Activated gamma-delta T cell treated with anti-CD3 and anti-CD28 coated beads, Interleukin-2, amount 50 U/mL, for 16 hours (primary cell): ENCODE measurements around the gene OGT.
A peak's percentile ranks its signal among the peaks of the same experiment; 100 is the strongest.
"Not testable (repeated sequence)": the region's sequence is repeated elsewhere in the genome, so short reads cannot be mapped to it uniquely, and the experiment has no call there.

Experiments used
- DNase-seq: peaks from one replicate; pipeline ENCODE4 v3.0.0-alpha.2; 2020; ENCODE audit warnings: low read depth

Gene OGT

DNA sequence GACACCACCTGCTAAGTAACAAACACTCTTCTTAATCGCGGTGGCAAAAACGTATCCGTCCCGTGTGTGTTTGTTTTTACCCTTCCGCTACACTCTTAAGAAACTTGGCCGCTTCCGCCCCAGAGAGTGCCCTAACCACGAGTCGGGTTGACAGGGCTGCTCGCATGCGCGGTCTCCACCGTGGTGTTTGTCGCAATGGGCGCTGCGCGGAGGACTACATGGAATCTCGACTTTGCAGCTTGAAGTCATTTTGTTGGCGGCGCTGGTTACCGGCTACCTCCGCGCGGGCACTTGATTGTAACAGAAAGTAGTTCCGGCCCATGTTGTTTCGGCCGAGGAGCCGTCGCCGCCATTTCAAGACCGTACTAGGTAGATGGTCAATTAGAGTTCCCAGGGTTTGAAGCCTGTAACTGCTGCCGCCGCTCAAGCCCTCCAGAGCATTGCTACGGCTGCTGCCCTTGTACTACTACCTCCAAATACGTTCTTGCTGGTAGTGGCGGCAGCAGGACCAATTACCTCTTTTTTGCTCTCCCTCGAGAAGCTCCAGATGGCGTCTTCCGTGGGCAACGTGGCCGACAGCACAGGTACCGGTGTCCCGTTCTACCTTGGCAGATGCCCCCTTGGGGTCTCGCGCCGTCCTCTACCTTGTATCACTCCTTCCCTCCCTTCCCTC is at the start of gene OGT:
OGT (plus strand) TSS at position 352 of the 673 bp plus-strand sequence; CDS start at position 548, 196 bp downstream.
- DNase-seq: peak; percentile 86

DNA sequence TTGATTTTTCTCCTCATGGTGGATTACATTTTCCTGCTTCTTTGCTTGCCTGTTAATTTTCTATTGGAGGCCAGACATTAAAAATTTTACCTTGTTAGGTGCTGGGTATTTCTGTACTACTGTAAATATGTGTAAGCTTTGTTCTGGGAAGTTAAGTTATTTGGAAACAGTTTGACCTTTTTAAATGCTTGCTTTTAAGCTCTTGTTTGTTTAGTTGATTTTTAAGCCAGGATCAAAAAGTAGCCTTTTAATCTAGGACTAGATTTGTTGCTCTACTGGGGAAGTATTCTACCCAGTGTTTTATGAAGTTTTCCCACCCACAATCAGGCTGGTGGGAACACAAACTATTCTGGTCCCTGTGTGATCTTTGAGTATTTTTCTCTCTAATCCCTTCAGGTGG is 45.1 kb upstream of the OGT start:
- DNase-seq: no peak

DNA sequence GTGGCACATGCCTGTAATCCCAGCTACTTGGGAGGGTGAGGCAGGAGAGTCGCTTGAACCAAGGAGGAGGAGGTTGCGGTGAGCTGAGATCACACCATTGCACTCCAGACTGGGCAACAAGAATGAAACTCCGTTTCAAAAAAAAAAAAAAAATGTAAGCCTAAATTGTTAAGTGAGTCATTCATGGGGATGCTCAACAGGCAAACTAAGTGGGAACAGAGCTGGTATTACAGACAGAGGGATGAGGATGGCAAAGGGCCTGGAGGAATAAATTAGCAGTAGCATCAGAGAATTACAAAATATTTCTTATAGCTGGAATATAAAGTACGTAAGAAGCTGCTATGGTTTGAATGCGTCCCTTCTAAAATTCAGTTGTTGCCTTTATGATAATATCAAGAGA is 43.4 kb upstream of the OGT start:
- DNase-seq: no peak

DNA sequence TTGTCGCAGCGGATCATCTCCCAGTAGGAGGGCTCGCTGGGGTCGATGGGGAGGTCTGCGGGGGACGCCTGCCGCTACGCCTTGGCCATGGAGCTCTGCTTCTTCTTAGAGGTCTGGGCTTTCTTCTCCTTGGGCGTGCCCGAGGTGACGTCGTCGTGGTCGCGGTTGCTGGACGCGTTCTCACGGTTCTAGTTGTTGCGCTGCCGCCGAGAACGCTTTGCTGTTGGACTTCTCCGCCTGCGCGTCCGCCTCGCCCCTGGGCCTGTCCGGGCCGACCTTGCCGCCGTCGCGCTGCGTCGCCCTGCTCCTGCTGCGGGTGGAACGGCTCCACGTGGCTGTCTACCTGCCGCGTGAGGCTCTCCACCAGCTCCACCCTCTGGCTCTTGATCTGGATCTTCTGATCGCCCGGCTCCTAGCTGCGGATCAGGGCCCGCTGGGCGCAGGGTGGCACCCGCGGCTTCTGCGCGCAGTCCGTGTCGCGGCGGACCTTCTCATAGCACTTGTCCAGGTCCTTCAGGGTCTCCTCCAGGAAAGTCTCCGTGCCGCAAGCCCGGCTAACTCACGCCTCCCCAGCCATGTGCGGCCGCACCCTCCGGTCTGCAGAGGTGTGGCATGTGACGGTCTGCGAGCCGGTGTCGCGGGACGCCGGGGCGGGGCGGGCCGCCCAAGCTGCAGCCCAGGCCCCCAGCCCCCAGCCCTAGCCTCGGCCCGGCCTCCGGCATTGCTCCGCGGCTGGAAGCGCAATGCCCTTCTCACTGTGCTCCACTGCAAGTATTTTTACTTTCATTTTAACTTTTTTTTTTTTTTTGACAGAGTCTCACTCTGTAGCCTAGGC is 40.5 kb upstream of the OGT start:
- peak; percentile 10 for DNase-seq

DNA sequence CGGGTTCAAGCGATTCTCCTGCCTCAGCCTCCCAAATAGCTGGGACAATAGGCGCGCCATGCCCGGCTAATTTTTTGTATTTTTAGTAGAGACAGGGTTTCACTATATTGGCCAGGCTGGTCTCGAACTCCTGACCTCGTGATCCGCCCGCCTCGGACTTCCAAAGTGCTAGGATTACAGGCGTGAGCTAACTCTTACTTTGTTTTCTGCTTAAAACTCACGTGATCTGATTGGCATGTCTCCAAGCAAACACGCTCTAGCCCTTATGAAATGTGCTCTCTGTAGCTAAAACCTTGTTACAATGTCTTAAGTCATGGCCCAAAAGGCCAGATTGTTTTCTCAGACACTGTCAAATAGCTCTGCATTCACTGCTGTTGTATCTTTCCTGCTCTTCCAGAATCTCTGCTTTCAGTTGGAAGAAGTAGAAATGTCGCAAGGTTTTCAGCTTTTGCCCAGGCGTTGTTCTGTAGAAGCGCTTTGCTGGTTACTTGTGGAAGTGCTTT is 39.7 kb upstream of the OGT start:
- no peak for DNase-seq

DNA sequence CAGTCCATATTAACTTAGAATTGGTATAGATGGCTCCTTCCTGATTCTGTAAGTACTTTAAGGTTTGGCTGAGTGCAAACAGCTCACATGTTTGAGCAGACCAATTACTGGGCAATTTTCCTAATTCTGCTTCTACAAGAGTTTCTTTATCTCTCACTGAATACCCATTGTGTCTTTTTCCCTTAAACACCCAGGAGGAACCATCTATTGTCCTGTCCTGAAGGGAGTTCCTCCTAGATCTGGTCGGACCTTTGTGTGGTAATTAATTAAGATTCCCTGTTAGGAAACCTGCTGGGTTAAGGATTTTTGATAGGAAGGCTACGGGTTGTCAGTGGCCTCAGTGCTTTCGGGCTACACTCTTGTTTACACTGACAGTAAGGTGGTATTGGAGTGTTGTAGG is 36.9 kb upstream of the OGT start:
- not testable (repeated sequence) for DNase-seq

DNA sequence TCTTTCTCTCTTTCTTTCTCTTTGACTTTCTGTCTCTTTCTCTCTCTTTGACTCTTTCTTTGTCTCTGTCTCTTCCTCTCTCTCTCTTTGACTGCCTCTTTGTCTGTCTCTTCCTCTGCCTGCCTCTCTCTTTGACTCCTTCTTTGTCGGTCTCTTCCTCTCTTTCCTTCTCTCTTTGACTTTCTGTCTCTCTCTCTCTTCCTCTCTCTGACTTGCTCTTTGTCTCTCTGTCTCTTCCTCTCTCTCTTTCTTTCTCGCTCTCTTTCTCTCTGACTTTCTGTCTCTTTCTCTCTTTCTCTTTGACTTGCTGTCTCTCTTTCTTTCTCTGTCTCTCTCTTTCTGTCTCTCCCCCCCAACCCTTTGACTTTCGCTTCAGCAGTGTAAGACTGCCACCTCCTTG is 36.4 kb upstream of the OGT start:
- DNase-seq: no peak

DNA sequence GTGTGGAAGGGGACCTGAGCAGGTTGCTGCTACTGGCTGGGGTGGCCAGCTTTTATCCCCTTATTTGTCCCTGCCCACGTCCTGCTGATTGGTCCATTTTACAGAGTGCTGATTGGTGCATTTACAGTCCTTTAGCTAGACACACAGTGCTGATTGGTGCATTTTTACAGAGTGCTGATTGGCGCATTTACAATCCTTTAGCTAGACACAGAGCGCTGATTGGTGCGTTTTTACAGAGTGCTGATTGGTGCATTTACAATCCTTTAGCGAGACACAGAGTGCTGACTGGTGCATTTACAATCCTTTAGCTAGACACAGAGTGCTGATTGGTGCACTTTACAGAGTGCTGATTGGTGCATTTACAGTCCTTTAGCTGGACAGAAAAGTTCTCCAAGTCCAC is 30.8 kb upstream of the OGT start:
- DNase-seq: not testable (repeated sequence)

DNA sequence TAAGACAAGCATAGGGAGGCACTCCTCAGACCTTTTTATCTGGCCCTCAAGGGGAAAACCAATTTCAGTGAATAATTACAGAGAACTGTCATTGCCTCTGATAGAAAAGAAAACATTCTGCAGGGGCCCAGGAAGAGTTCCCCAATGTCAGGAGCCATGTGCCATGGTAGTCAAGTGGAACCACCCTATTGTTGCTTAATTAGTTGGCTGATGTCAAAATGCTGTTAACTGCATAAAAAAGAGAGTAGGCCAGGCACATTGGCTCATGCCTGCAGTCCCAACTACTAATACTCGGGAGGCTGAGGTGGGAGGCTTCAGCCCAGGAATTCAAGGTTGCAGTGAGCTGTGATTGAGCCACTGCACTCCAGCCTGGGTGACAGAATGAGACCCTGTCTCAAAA is 28.6 kb upstream of the OGT start:
- DNase-seq: no peak

DNA sequence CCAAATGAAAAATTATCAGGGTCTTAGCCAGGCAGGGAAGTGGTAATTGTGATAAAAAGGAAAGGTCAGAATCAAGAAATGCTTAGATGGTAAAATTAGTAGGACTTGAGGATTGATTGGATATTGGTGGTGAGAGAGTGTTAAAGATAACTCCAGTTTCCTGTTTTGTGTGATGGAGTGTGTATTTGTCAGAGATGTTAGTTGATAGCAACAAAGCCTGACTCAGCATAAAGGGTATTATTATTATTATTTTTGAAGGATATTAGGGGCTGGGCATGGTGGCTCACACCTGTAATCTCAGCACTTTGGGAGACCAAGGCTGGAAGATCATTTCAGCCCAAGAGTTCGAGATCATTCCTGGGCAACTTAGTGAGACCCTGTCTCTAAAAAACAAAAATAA is 23.6 kb upstream of the OGT start:
- DNase-seq: no peak

DNA sequence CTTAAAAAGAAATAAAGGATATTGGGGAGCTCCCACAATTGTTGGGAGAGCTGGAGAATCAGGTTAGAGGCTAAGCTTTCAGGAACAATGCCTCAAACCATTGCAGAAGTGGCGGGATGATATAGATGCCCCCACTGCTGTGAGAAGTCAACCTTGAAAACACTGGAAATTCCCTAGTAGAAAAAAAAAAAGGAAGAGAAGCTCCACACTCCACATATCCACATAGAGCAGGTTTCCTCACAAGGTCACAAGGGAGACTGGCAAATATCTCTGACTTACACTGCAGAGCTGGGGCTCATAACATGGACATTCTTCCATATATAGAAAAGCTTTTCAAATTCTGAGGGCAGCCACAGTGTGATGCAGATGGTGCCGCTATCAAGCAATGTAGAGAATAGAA is 22.7 kb upstream of the OGT start:
- no peak for DNase-seq

DNA sequence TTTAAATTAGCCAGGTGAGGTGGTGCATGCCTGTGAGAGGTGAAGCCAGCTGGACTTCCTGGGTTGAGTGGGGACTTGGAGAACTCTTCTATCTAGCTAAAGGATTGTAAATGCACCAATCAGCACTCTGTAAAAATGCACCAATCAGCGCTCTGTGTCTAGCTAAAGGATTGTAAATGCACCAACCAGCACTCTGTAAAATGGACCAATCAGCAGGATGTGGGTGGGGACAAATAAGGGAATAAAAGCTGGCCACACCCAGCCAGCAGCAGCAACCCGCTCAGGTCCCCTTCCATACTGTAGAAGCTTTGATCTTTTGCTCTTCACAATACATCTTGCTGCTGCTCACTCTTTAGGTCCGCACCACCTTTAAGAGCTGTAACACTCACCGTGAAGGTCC is 19.2 kb upstream of the OGT start:
- DNase-seq: not testable (repeated sequence)

DNA sequence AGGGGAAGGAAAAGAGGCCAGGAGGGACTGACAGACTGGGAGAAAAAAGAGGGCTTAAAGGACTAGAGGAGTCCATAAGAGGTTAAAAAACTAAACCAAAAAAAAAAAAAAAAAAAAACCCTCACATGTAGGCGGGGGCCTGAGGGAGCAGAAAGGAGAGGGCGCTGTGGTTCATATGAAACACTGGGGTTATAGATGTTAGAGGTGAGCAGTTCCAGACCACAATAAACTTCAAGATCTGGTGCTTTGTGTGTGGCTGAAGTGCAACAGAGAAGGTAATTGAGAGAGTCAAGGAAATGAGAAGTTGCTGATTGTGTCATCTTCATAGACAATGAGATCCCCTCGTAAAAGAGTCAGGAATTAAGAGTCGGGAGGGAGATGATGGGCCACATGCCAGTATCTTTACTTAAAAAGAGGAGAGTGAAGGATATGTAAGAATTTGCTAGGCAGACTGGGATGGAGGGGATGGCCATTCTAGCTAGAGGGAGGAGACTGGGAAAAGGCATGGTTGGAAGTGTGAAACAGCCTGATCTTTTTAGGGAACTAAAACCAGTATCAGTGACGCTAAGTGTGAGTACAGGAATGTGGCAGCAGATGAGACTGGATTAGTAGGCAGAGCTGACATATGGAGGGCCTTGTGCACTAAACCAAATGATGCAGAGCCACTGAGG is 18.4 kb upstream of the OGT start:
- peak; percentile 12 for DNase-seq

DNA sequence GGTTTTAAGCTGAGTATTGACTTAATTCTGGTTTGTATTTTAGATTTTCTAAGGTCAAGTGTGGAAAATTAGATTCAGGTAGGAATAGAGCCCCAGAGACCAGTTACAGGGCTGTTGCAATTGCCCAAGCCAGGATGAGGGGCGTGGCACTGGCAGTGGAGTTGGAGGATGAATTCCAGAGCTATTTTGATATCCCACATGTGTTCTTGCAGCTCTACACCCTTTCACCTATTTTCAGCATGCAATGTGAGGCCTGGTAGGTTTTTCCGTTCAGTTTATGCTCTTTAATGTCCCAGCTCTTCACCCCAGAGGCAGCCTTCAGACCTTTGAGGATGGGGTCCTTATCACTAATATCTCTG is 17.9 kb upstream of the OGT start:
- DNase-seq: no peak

DNA sequence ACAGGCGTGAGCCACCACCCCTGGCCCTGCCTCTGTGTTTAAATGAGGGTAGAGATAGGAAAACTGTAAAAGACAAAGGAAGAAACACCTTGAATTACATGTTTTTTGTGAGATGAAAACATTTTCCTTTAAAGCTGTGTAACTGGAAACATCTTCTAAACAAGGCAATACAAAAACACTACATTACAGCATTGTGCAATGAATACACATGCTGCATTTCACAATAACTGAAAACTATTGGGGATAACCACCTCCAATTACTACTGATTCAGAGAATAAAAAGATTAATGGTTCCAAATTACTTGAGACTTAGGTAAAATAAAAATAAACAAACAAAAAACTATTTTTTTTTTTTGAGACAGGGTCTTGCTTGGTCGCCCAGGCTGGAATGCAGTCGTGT is 7.6 kb upstream of the OGT start:
- no peak for DNase-seq

DNA sequence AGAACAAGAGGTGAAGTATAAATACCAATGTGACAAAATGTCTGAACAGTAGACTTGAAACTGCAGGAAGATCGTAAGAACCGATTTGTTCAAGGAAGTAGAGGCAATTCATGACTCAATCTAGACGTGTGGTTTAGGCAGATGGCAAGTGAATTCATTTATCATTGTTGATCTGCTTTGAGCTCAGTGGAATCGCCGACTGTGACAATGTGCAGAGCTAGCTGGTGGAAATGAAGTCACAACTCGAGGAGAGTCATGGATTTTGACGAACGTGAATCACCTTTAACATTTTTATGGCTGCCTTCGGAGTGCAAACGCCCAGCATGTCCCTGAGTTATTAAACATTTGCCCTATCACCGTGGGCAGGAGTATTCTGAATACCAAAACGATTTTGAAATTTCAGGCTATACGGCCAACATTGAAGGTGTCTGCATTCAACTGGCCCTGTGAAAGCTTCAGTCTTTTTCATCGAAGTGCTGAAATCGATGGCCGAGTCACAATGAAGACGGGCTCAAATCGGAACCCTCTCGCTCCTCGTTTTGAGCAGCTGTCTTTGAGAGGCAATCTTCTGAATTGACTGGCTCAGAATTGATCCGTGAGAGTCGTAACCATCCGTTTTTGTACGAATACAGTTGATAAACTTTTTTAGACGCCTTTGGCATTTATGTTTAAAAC is 689 bp upstream of the OGT start:
- DNase-seq: peak; percentile 32

DNA sequence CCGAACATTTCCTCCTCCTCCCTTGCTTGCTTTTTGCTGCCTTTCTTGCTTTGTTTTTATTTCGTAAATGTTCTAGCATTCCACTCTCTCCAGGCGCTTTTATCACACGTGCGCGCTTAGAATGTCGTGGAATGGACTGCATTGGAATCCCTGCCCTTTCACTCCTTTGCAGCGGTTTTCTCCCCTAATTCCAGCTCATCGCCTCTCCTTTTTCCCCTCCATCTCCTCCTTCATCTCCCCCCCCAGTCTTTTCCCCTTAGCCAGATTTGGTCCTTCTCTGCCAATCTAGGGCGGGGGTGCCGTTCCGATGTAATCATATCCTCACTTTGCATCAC is 579 bp downstream of the OGT start:
- DNase-seq: no peak

DNA sequence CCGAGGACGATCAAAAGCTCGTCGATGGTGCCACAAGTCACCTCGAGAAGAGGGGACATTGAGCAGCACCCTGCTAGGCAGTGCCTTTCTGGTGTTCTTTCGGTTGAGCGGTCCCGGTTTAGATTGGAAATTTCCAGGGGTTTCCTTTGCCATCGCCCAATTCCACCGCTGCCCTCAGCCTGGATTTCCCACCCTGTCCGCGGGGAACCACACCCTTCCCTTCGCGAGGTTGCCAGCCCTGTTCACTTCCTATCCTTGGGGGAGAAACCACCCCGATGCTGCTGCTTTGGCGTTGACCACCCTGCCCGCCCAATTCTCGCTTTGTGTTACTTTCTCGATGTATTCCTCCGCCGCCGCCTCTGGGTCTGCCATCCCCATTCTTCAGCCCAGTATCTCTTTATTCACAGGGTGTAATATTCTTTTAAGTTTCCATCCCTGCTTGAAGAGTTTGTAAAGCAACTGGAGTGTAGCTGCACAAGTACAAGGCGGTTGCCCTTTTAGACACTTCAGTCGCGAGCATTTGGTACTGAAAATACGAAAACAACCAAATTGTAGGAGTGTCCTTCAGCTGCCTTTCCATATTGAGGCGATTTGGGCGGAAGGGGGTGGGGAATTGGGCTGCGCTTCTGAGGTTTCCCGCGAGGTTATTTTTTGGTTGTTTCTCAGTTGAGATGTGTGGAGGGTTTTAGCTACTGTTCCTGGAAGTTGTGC is 1.1 kb downstream of the OGT start:
- DNase-seq: peak; percentile 31

DNA sequence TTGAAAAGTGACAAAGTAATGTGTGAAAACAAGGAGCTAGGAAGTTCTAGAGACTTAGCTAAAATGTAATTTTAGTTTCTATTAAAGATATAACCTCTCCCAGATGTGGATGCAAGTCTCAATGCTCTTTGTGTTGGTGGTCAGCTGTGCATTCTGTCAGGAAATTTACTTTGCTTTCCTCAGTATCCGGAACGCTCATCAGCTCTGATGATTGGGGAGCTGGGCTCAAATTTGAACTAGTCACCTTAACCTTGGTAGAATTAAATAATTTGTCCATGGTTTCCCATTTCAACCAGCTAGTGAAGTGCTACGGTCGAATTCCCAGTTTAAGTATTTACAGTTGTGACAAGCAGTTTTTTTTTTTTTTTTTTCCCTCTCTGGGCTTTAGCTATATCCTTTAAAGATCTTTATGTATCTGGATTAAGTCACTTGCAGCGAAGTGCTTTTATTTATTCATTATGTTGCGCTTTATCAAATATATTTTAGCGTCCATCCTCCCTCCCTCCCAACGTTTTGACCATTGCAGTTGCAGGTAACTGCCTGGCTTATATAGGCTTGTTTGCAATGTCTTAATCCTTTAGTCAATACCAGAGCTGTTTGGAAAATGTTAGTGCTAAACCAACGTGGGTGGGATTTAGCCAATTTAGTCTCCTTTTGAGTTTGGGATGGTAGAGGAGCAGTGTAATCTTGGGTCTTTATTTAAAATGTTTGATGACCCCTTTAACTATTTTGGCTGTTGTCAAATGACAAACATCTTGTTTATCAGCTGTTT is 2.1 kb downstream of the OGT start:
- DNase-seq: no peak

DNA sequence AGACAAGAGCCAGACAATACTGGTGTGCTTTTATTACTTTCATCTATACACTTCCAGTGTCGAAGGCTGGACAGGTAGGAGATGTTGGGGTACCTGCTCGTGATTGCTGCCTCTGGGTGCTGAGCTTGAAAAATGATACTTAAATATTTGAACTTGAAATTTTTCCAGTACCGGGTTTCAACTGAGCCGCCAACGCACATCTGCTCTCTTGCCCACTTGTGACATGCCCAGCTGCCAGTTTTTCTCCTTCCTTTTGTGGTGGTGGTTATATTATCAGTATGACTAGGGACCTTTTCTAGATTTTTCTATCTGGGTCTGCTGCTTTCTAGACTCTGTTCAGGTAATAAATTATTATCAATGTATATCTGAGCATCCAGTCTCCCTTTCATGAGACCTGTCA is 3.4 kb downstream of the OGT start:
- DNase-seq: no peak

DNA sequence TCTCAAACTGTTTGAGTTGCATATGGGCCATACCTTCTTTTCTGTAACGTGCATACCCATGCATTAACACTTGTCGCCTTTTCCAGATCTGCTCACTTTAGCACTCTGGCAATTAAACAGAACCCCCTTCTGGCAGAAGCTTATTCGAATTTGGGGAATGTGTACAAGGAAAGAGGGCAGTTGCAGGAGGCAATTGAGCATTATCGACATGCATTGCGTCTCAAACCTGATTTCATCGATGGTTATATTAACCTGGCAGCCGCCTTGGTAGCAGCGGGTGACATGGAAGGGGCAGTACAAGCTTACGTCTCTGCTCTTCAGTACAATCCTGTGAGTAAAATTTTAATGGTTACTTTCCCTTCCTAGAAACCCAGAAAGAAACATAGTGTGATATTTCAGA is 4.8 kb downstream of the OGT start:
- no peak for DNase-seq
